K562 (cell line): ENCODE measurements around the gene TNFAIP8L1. TPM values are rescaled to one million over a fixed set of nuclear protein-coding genes. Genes with fewer than 3 reads are reported as not detected.

Experiments
- CBFA2T2 ChIP-seq: fragments of 450-650 bp; conservative IDR thresholded peaks from 2 replicates; pipeline ENCODE4 v1.6.1; 2017; ENCODE audit warnings: mild to moderate bottlenecking
- ETV5 ChIP-seq: sonication (generic); formaldehyde crosslinking; IDR thresholded peaks from 2 replicates; pipeline ENCODE4 v1.4.0; 2020; ENCODE audit warnings: low read depth, mild to moderate bottlenecking, missing genetic modification reagents
- FOXM1 ChIP-seq, 2 experiments: fragments of 450-650 bp in 1 of 2; sonication (generic) in 1 of 2; formaldehyde crosslinking in 1 of 2; IDR thresholded peaks; 2 replicates each; pipeline versions ENCODE4 v1.6.1 to v1.9.0; 2017 to 2022; ENCODE audit warnings: low read depth in 2 of 2, mild to moderate bottlenecking in 2 of 2, missing genetic modification reagents in 1 of 2, moderate library complexity in 1 of 2
- KDM2B ChIP-seq: fragments of 250-450 bp; sonication (Bioruptor Pico); IDR thresholded peaks from 2 replicates; pipeline ENCODE4 v1.8.0; 2021; ENCODE audit warnings: mild to moderate bottlenecking, moderate library complexity
- KLF13 ChIP-seq: fragments of 450-650 bp; IDR thresholded peaks from 2 replicates; pipeline ENCODE4 v1.6.1; 2016; ENCODE audit warnings: missing genetic modification characterization, low read depth, mild to moderate bottlenecking, missing compliant biosample characterization, moderate library complexity, borderline replicate concordance
- L3MBTL2 ChIP-seq: fragments of 450-650 bp; IDR thresholded peaks from 2 replicates; pipeline ENCODE4 v1.6.1; 2016; ENCODE audit warnings: mild to moderate bottlenecking, moderate library complexity
- NCOA6 ChIP-seq: fragments of 450-650 bp; IDR thresholded peaks from 2 replicates; pipeline ENCODE4 v1.6.1; 2017; ENCODE audit warnings: mild to moderate bottlenecking
- PCBP1 ChIP-seq: fragments of 200-400 bp; formaldehyde crosslinking; IDR thresholded peaks from 2 replicates; pipeline ENCODE4 v1.6.1; 2018; ENCODE audit warnings: mild to moderate bottlenecking, low read depth, low read length; ENCODE audit not compliant: poor library complexity, severe bottlenecking
- POLR2G ChIP-seq: fragments of 200-400 bp; formaldehyde crosslinking; IDR thresholded peaks from 2 replicates; pipeline ENCODE4 v1.6.1; 2017; ENCODE audit warnings: low read depth, mild to moderate bottlenecking, antibody characterized with exemption, low read length, moderate library complexity
- TCF3 ChIP-seq: sonication (generic); formaldehyde crosslinking; IDR thresholded peaks from 2 replicates; pipeline ENCODE4 v1.4.0; 2020; ENCODE audit warnings: mild to moderate bottlenecking, missing genetic modification reagents
- TSC22D4 ChIP-seq: fragments of 450-650 bp; IDR thresholded peaks from 2 replicates; pipeline ENCODE4 v1.6.1; 2016; ENCODE audit warnings: missing genetic modification characterization, missing biosample characterization, control low read depth
- polyA plus RNA-seq, 8 experiments: library from polyadenylated mRNA; depleted of rRNA in 4 of 8; stranded (reverse) in 5 of 8; unstranded in 3 of 8; fragments of >200 nt; fragmentation: Nextera tagmentation in 2 of 8; fragmentation: Illumina TruSeq in 1 of 8; extraction: Ambion mirVana in 2 of 8; extraction: Trizol in 1 of 8; gene quantifications; 2 replicates each; pipeline versions ENCODE4 v1.2.1 to v1.2.3, GENCODE V29; 2011 to 2014; ENCODE audit warnings: inconsistent platforms in 1 of 8, missing spikeins in 1 of 8
- total RNA-seq, 7 experiments: library from RNA; depleted of rRNA in 6 of 7; stranded (reverse); fragments of >200 nt in 6 of 7; fragmentation: Illumina TruSeq in 2 of 7; extraction: Trizol in 2 of 7; gene quantifications; 2 replicates each; pipeline versions ENCODE4 v1.2.1 to v1.2.3, GENCODE V29; 2011 to 2021; ENCODE audit warnings: low replicate concordance in 1 of 7
- TF ChIP-seq, protein P1 (sequence below): fragments of 450-650 bp; formaldehyde crosslinking; IDR thresholded peaks from 2 replicates; pipeline ENCODE4 v1.4.0; 2020; ENCODE audit warnings: mild to moderate bottlenecking, mixed read lengths
- TF ChIP-seq, protein P2 (sequence below): fragments of 250-450 bp; sonication (Bioruptor Pico); IDR thresholded peaks from 2 replicates; pipeline ENCODE4 v1.4.0; 2020; ENCODE audit warnings: mild to moderate bottlenecking
- TF ChIP-seq, protein P3 (sequence below): sonication (generic); formaldehyde crosslinking; IDR thresholded peaks from 2 replicates; pipeline ENCODE4 v1.5.0; 2020; ENCODE audit warnings: missing genetic modification reagents

Gene TNFAIP8L1
- total and polyA plus RNA-seq, 9 of the 15 experiments (the other 6 are each of a cell fraction or from before 2014, with no cell fraction given), result 0.69 to 9.3 (median 4.9) TPM

- TF ChIP-seq FOXM1 (IDR thresholded peaks at IDR 0.05; ENCODE audit: low read depth) (no peak), FOXM1 (CRISPR knock-in tag; IDR thresholded peaks at IDR 0.05; ENCODE audit: low read depth) (peak; percentile 69; the same call in 1 of the 2 replicates), ETV5 (CRISPR knock-in tag) (0 out of 2 replicates have a peak, but pooled peaks have one; percentile 26), NCOA6 (peak; percentile 72), TCF3 (CRISPR knock-in tag) (no peak), POLR2G (peak; percentile 96), TSC22D4 (tag) (no peak), PCBP1 (peak; percentile 76), L3MBTL2 (0 out of 2 replicates have a peak, but pooled peaks have one; percentile 46), CBFA2T2 (peak; percentile 76), KLF13 (tag) (peak; percentile 36; the same call in 1 of the 2 replicates), KDM2B (CRISPR knock-in tag) (no peak)
- TF ChIP-seq, protein P1, sequence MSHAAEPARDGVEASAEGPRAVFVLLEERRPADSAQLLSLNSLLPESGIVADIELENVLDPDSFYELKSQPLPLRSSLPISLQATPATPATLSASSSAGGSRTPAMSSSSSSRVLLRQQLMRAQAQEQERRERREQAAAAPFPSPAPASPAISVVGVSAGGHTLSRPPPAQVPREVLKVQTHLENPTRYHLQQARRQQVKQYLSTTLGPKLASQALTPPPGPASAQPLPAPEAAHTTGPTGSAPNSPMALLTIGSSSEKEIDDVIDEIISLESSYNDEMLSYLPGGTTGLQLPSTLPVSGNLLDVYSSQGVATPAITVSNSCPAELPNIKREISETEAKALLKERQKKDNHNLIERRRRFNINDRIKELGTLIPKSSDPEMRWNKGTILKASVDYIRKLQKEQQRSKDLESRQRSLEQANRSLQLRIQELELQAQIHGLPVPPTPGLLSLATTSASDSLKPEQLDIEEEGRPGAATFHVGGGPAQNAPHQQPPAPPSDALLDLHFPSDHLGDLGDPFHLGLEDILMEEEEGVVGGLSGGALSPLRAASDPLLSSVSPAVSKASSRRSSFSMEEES (CRISPR knock-in tag), result peak; percentile 93
- TF ChIP-seq, protein P2, sequence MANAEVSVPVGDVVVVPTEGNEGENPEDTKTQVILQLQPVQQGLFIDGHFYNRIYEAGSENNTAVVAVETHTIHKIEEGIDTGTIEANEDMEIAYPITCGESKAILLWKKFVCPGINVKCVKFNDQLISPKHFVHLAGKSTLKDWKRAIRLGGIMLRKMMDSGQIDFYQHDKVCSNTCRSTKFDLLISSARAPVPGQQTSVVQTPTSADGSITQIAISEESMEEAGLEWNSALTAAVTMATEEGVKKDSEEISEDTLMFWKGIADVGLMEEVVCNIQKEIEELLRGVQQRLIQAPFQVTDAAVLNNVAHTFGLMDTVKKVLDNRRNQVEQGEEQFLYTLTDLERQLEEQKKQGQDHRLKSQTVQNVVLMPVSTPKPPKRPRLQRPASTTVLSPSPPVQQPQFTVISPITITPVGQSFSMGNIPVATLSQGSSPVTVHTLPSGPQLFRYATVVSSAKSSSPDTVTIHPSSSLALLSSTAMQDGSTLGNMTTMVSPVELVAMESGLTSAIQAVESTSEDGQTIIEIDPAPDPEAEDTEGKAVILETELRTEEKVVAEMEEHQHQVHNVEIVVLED (CRISPR knock-in tag), result peak; percentile 91
- TF ChIP-seq, protein P3, sequence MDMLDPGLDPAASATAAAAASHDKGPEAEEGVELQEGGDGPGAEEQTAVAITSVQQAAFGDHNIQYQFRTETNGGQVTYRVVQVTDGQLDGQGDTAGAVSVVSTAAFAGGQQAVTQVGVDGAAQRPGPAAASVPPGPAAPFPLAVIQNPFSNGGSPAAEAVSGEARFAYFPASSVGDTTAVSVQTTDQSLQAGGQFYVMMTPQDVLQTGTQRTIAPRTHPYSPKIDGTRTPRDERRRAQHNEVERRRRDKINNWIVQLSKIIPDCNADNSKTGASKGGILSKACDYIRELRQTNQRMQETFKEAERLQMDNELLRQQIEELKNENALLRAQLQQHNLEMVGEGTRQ, result peak; percentile 97
Observed at GRCh38 chr19:4669723-4670480, 30.6 kb downstream of the TNFAIP8L1 start, which contains the start of gene MYDGF (continued).
